HepG2 (cell line): ENCODE data around the gene FNIP2. TPM values are rescaled to one million over a fixed set of nuclear protein-coding genes. Genes with fewer than 3 reads are reported as not detected.
A peak's percentile ranks its signal among the peaks of the same experiment; 100 is the strongest.
"Not testable (repeated sequence)": the region's sequence is repeated elsewhere in the genome, so short reads cannot be mapped to it uniquely, and the experiment has no call there.

Experiments used
- ATAC-seq: fragments of 200-7000 bp; cut with Tn5 transposase; 3 replicates; pipeline ENCODE4 v1.9.1; 2020; ENCODE audit warnings: mild to moderate bottlenecking, moderate library complexity
- BruUV-seq: library from RNA; stranded (reverse); fragments of 400-500 nt; replicated peaks from 2 replicates; lab custom pipeline; 2021; lab: Mats Ljungman, UMichigan
- CTCF ChIA-PET: fragments of 300-600 bp; formaldehyde crosslinking; extraction: SDS; loops from one replicate; lab custom pipeline; 2021; ENCODE audit warnings: low total read pairs, inconsistent platforms, low intra/inter-chr PET ratio; lab: Yijun Ruan, JAX
- POLR2A ChIA-PET: fragments of 350-600 bp; sonication (Branson Sonifier 250); formaldehyde crosslinking; loops from one replicate; lab custom pipeline; 2020; ENCODE audit warnings: antibody characterized with exemption, inconsistent platforms; lab: Yijun Ruan, JAX
- DNase-seq: peaks from one replicate; pipeline ENCODE4 v3.0.0-alpha.2; 2015; ENCODE audit warnings: low spot score
- FAIRE-seq: peaks from 3 replicates; lab custom pipeline; 2011; peaks lifted over from hg19 to GRCh38; lab: Jason Lieb, UNC
- H2AFZ ChIP-seq: one replicate; pipeline ENCODE4 v1.6.1; 2011; ENCODE audit warnings: low read length, inconsistent platforms
- H3K27ac ChIP-seq: fragments of 300-600 bp; 3 replicates; pipeline ENCODE4 v1.8.0; 2011; ENCODE audit warnings: mixed run types, mild to moderate bottlenecking, mixed read lengths, low read length, inconsistent platforms; ENCODE audit not compliant: insufficient read depth; ENCODE audit errors: extremely low read length
- H3K27me3 ChIP-seq, 2 experiments: fragments of 200-600 bp in 1 of 2; 2 replicates in 1 of 2; 3 replicates in 1 of 2; pipeline versions ENCODE4 v1.6.0 to v1.8.0; 2011; ENCODE audit warnings: low read length in 2 of 2, mild to moderate bottlenecking in 2 of 2, moderate library complexity in 2 of 2, inconsistent platforms in 1 of 2; ENCODE audit not compliant: insufficient read depth in 2 of 2, control insufficient read depth in 1 of 2
- H3K36me3 ChIP-seq, 2 experiments: fragments of 200-600 bp in 1 of 2; replicated peaks in 1 of 2; 2 replicates in 1 of 2; 3 replicates in 1 of 2; pipeline versions ENCODE4 v1.5.1 to v1.8.0; 2011; ENCODE audit warnings: low read length in 2 of 2, inconsistent platforms in 1 of 2; ENCODE audit not compliant: insufficient read depth in 2 of 2, control insufficient read depth in 1 of 2
- H3K4me1 ChIP-seq: 2 replicates; pipeline ENCODE4 v1.5.1; 2012; ENCODE audit warnings: low read length, inconsistent platforms; ENCODE audit not compliant: insufficient read depth
- H3K4me2 ChIP-seq: 2 replicates; pipeline ENCODE4 v1.6.0; 2011; ENCODE audit warnings: low read depth, low read length, inconsistent platforms
- H3K4me3 ChIP-seq, 3 experiments: fragments of 200-600 bp in 1 of 3; sonication (generic), shearing (Covaris generic) in 1 of 3; replicated peaks in 1 of 3; 2 replicates each; pipeline ENCODE4 v1.5.1; 2011 to 2016; ENCODE audit warnings: low read length in 3 of 3, inconsistent platforms in 2 of 3, low read depth in 2 of 3, mild to moderate bottlenecking in 2 of 3, control low read depth in 1 of 3, mixed read lengths in 1 of 3; ENCODE audit not compliant: insufficient read depth in 1 of 3
- H3K79me2 ChIP-seq: one replicate; pipeline ENCODE4 v1.6.1; 2011; ENCODE audit warnings: low read length, inconsistent platforms; ENCODE audit not compliant: insufficient read depth
- H3K9ac ChIP-seq: 2 replicates; pipeline ENCODE4 v1.6.0; 2011; ENCODE audit warnings: mild to moderate bottlenecking, low read depth, low read length, inconsistent platforms; ENCODE audit not compliant: insufficient read depth
- H3K9me3 ChIP-seq: 2 replicates; pipeline ENCODE4 v1.5.1; 2012; ENCODE audit warnings: mild to moderate bottlenecking, low read length
- H4K20me1 ChIP-seq: 2 replicates; pipeline ENCODE4 v1.6.0; 2011; ENCODE audit warnings: inconsistent platforms, mild to moderate bottlenecking, low read length, moderate library complexity; ENCODE audit not compliant: insufficient read depth
- AHDC1 ChIP-seq: sonication (generic); formaldehyde crosslinking; IDR thresholded peaks from 2 replicates; pipeline ENCODE4 v1.5.1; 2020; ENCODE audit warnings: mild to moderate bottlenecking, missing genetic modification reagents, borderline replicate concordance
- FOXA3 ChIP-seq: IDR thresholded peaks from 2 replicates; pipeline ENCODE4 v1.6.1; 2016; ENCODE audit warnings: missing genetic modification reagents, missing compliant biosample characterization
- FOXJ3 ChIP-seq: sonication (generic); formaldehyde crosslinking; IDR thresholded peaks from 2 replicates; pipeline ENCODE4 v1.4.0; 2020; ENCODE audit warnings: missing genetic modification reagents, mild to moderate bottlenecking, borderline replicate concordance
- HNF4A ChIP-seq: sonication (generic); formaldehyde crosslinking; IDR thresholded peaks from 2 replicates; pipeline ENCODE4 v1.4.0; 2020; ENCODE audit warnings: missing genetic modification reagents
- POGZ ChIP-seq: sonication (generic); formaldehyde crosslinking; IDR thresholded peaks from 2 replicates; pipeline ENCODE4 v1.4.0; 2020; ENCODE audit warnings: mild to moderate bottlenecking, missing genetic modification reagents
- RARA ChIP-seq: IDR thresholded peaks from 2 replicates; pipeline ENCODE4 v1.6.1; 2016; ENCODE audit warnings: missing genetic modification reagents, missing compliant biosample characterization
- SOX13 ChIP-seq, 3 experiments: fragments of 450-650 bp in 1 of 3; sonication (generic) in 1 of 3; formaldehyde crosslinking in 1 of 3; IDR thresholded peaks in 2 of 3; conservative IDR thresholded peaks in 1 of 3; 2 replicates each; pipeline versions ENCODE4 v1.5.0 to v1.6.1; 2016 to 2020; ENCODE audit warnings: antibody characterized with exemption in 1 of 3, mild to moderate bottlenecking in 1 of 3, missing compliant biosample characterization in 1 of 3, missing genetic modification reagents in 1 of 3, moderate library complexity in 1 of 3
- SOX5 ChIP-seq: IDR thresholded peaks from 2 replicates; pipeline ENCODE4 v1.6.1; 2016; ENCODE audit warnings: borderline replicate concordance
- ZMYM4 ChIP-seq: sonication (generic); formaldehyde crosslinking; IDR thresholded peaks from 2 replicates; pipeline ENCODE4 v1.8.1; 2023; ENCODE audit warnings: mild to moderate bottlenecking, missing genetic modification reagents
- ZNF232 ChIP-seq: sonication (generic); formaldehyde crosslinking; IDR thresholded peaks from 2 replicates; pipeline ENCODE4 v1.4.0; 2020; ENCODE audit warnings: missing genetic modification reagents, borderline replicate concordance
- WGBS: methylation state at CpG from one replicate; pipeline ENCODE4 v1.1.6; 2017; ENCODE audit warnings: low lambda C conversion rate; 5-methylcytosine and 5-hydroxymethylcytosine counted together
- in situ Hi-C: cut with HindIII; loops from 2 replicates; pipeline ENCODE4 v1.10.0; 2017; ENCODE audit warnings: low pct_unique_long_range_greater_than_20kb; ENCODE audit not compliant: extremely low pct_ligation_motif_present
- intact Hi-C: fragments of 100-400 bp; cut with micrococcal nuclease; formaldehyde crosslinking; loops from one replicate; pipeline ENCODE4 v1.10.0; 2022; ENCODE audit not compliant: unreplicated experiment
- polyA plus RNA-seq, 8 experiments: library from polyadenylated mRNA; depleted of rRNA in 3 of 8; stranded (reverse) in 7 of 8; unstranded in 1 of 8; fragments of >200 nt; fragmentation: Illumina TruSeq in 4 of 8; extraction: Trizol in 4 of 8; gene quantifications; 2 replicates each; pipeline versions ENCODE4 v1.2.1 to v1.2.3, GENCODE V29; 2011 to 2016; ENCODE audit warnings: low read depth in 4 of 8, missing spikeins in 1 of 8, mixed read lengths in 1 of 8; ENCODE audit not compliant: insufficient read depth in 1 of 8
- total RNA-seq, 5 experiments: library from RNA; depleted of rRNA; stranded (reverse); fragments of >200 nt; fragmentation: Illumina TruSeq; extraction: Trizol; gene quantifications; 2 replicates each; pipeline ENCODE4 v1.2.3, GENCODE V29; 2016; ENCODE audit warnings: low read depth in 1 of 5

FNIP2 gene
- total and polyA plus RNA-seq, 2 of the 13 experiments (the other 11 are each of a cell fraction or from before 2014, with no cell fraction given): 15.5 to 21.0 TPM

GRCh38 chr4:158896577-158897238, 127.9 kb downstream of the FNIP2 start:
- H3K4me3 ChIP-seq, H2AFZ ChIP-seq, H3K79me2 ChIP-seq, H4K20me1 ChIP-seq, intact Hi-C loops, H3K27ac ChIP-seq, H3K4me2 ChIP-seq, H3K9me3 ChIP-seq, BruUV-seq, H3K9ac ChIP-seq, ATAC-seq, H3K27me3 ChIP-seq, FAIRE-seq, in situ Hi-C loops, POLR2A ChIA-PET, DNase-seq, CTCF ChIA-PET: not testable (repeated sequence)
- 94% methylated on average over 11 of the region's 11 CpGs for WGBS
- Histone ChIP-seq H3K4me1 (peaks cover 16% of the 10 kb centered on the region), H3K36me3 (peaks cover 0 to 25% of the 10 kb centered on the region in 2 experiments; a peak in 4 of 5 replicates)

GRCh38 chr4:158900408-158900807, 131.6 kb downstream of the FNIP2 start:
- H3K36me3 ChIP-seq: peaks cover 3 to 10% of the 10 kb centered on the region in 2 experiments; a peak in 4 of 5 replicates
- CTCF ChIA-PET; BruUV-seq; TF ChIP-seq SOX13 (IDR thresholded peaks at IDR 0.05): not testable (repeated sequence)
- TF ChIP-seq SOX13 (CRISPR knock-in tag; conservative IDR thresholded peaks at IDR 0.05 in 1 of 2, IDR thresholded peaks at IDR 0.05 in 1 of 2) (peak in 1 of 2 experiments; percentile 74; a peak in 2 of 4 replicates), ZMYM4 (CRISPR knock-in tag) (peak; percentile 15; the same call in 1 of the 2 replicates), HNF4A (peak; percentile 6; the same call in 1 of the 2 replicates), POGZ (CRISPR knock-in tag) (0 out of 2 replicates have a peak, but pooled peaks have one; percentile 49), FOXJ3 (CRISPR knock-in tag) (peak; percentile 37; the same call in 1 of the 2 replicates), AHDC1 (0 out of 2 replicates have a peak, but pooled peaks have one; percentile 22), FOXA3 (CRISPR knock-in tag) (peak; percentile 43), ZNF232 (CRISPR knock-in tag) (peak; percentile 99), RARA (CRISPR knock-in tag) (0 out of 2 replicates have a peak, but pooled peaks have one; percentile 10), SOX5 (peak; percentile 17; the same call in 1 of the 2 replicates)

More at GRCh38 chr4:158900408-158900807, 131.6 kb downstream of the FNIP2 start:
- DNase-seq: peak; percentile 13
- H2AFZ ChIP-seq, H3K27me3 ChIP-seq, H3K27ac ChIP-seq, in situ Hi-C loops, H3K9ac ChIP-seq, H3K9me3 ChIP-seq, H3K79me2 ChIP-seq, H3K4me3 ChIP-seq, H4K20me1 ChIP-seq, H3K4me2 ChIP-seq, POLR2A ChIA-PET, FAIRE-seq, ATAC-seq: not testable (repeated sequence)
- intact Hi-C loops: loop anchor here (10.0 kb wide), 1 partner anchor 204 kb away; the partner anchor contains the start of gene RAPGEF2
- WGBS: 72% methylated on average over 2 of the region's 2 CpGs
- H3K4me1 ChIP-seq: peaks cover 53% of the 10 kb centered on the region
